Lung microvascular endothelial cell (primary cell): ENCODE data around the gene S100P. TPM values are rescaled to one million over a fixed set of nuclear protein-coding genes. Genes with fewer than 3 reads are reported as not detected.
A peak's percentile ranks its signal among the peaks of the same experiment; 100 is the strongest.
"Not testable (repeated sequence)": the region's sequence is repeated elsewhere in the genome, so short reads cannot be mapped to it uniquely, and the experiment has no call there.

Experiments
- DNase-seq, 2 donors: peaks; one replicate each; pipeline versions ENCODE4 v3.0.0 to v3.0.0-alpha.2; 2010; ENCODE audit warnings: low read depth in 2 of 2
- total RNA-seq: library from RNA; depleted of rRNA; stranded (reverse); fragments of >200 nt; gene quantifications from 2 replicates; pipeline ENCODE4 v1.2.1, GENCODE V29; 2014

Gene S100P
- total RNA-seq, 1 donor from 2014 or later = 0.40 TPM

GRCh38 chr4:6720202-6720699 lies 26.6 kb downstream of the S100P start:
- DNase-seq = peak; percentile 72 to 82

- no peak for DNase-seq
Measured at GRCh38 chr4:6721121-6721520, 27.4 kb downstream of the S100P start.

GRCh38 chr4:6722891-6723290 lies 29.2 kb downstream of the S100P start:
- DNase-seq = no peak

- no peak for DNase-seq
Measured at GRCh38 chr4:6723851-6724250, 30.2 kb downstream of the S100P start.

- no peak for DNase-seq
Measured at GRCh38 chr4:6724421-6725111, 30.9 kb downstream of the S100P start.

- DNase-seq = not testable (repeated sequence)
Measured at GRCh38 chr4:6725427-6725961, 31.8 kb downstream of the S100P start.

GRCh38 chr4:6727081-6727942 lies 33.6 kb downstream of the S100P start:
- no peak for DNase-seq

GRCh38 chr4:6727943-6728250 lies 34.2 kb downstream of the S100P start:
- no peak for DNase-seq

GRCh38 chr4:6728320-6729029 lies 34.8 kb downstream of the S100P start:
- no peak for DNase-seq

- DNase-seq = no peak
Measured at GRCh38 chr4:6730603-6731317, 37.1 kb downstream of the S100P start.

- no peak for DNase-seq
Measured at GRCh38 chr4:6731318-6731675, 37.6 kb downstream of the S100P start.

GRCh38 chr4:6731780-6732179 lies 38.1 kb downstream of the S100P start:
- DNase-seq = no peak

- DNase-seq = peak; percentile 56 to 87
Measured at GRCh38 chr4:6732441-6733357, 39.0 kb downstream of the S100P start.

GRCh38 chr4:6733358-6734164 lies 39.9 kb downstream of the S100P start:
- no peak for DNase-seq

GRCh38 chr4:6734165-6734786 lies 40.6 kb downstream of the S100P start:
- DNase-seq = no peak

GRCh38 chr4:6739920-6740319 lies 46.2 kb downstream of the S100P start:
- no peak for DNase-seq

GRCh38 chr4:6740347-6740746 lies 46.7 kb downstream of the S100P start:
- DNase-seq = no peak

- DNase-seq = no peak
Measured at GRCh38 chr4:6742507-6742906, 48.8 kb downstream of the S100P start.

- DNase-seq = no peak
Measured at GRCh38 chr4:6742989-6743388, 49.3 kb downstream of the S100P start.
